ENCODE results near the gene SCLY. TPM values are rescaled to one million over a fixed set of nuclear protein-coding genes. Genes with fewer than 3 reads are reported as not detected.

The SCLY gene
- total and polyA plus RNA-seq, 2 of the 8 experiments (the other 6 are each of a cell fraction or from before 2014, with no cell fraction given) = 79.0 to 79.5 TPM

- no peaks in the 10 kb centered on the region for H4K20me1 ChIP-seq (replicated peaks in 1 of 2; ENCODE audit: control insufficient read depth in 1 of 2, insufficient read depth in 2 of 2, low read length in 2 of 2)
- no peak overlapping the region for H2AFZ ChIP-seq (ENCODE audit: low read length)
- DNase-seq (ENCODE audit: low read depth in 1 of 2, low spot score in 2 of 2) (no peak), FAIRE-seq (no peak)
- H2BK5ac ChIP-seq (ENCODE audit: low read depth, low read length) = no peak overlapping the region
- H3K9me3 ChIP-seq (ENCODE audit: insufficient read depth in 2 of 2, low read depth in 1 of 2, low read length in 1 of 2) = no peaks in the 10 kb centered on the region
- 90% methylated on average over 25 of the region's 28 CpGs; no CpG with 5 or more reads in 1 of the 2 experiments for whole genome bisulfite sequencing, 2 experiments (ENCODE audit: extremely low coverage in 1 of 2, insufficient coverage in 1 of 2, insufficient read length in 1 of 2, insufficient replicate concordance in 2 of 2, low coverage in 1 of 2, low lambda C conversion rate in 2 of 2, missing lambda C conversion rate in 1 of 2)
- H4K8ac ChIP-seq (ENCODE audit: extremely low read depth, insufficient read depth, low read length) = no peak overlapping the region; the same call in 1 of the 2 replicates
- peak overlapping the region; percentile 81 for H4K91ac ChIP-seq (replicated peaks; ENCODE audit: insufficient read length, low read length)
- ChIA-PET CTCF (ENCODE audit: partially characterized antibody) (interaction anchor here (0.9 to 5.0 kb wide), 18 partner anchors 7 to 248 kb away, joined by 3 to 24 read pairs (median 4); partner anchors contain the start of genes ESPNL and KLHL30), POLR2A (ENCODE audit: partially characterized antibody) (interaction anchor here (0.7 to 0.9 kb wide), 2 partner anchors 28 to 585 kb away, joined by 3 read pairs; no protein-coding TSS in a partner anchor)
- H2BK12ac ChIP-seq (ENCODE audit: low read depth, low read length) = 0 out of 2 replicates have a peak overlapping the region, but pooled peaks have one; percentile 43
- no peak overlapping the region for H3K14ac ChIP-seq (ENCODE audit: insufficient read length)
- no peak overlapping the region for H2BK20ac ChIP-seq (ENCODE audit: low read length)
- H3K36me3 ChIP-seq (ENCODE audit: control insufficient read depth in 2 of 4, insufficient read depth in 4 of 4, low read length in 3 of 4) = no peaks in the 10 kb centered on the region
- no peak overlapping the region for H3K18ac ChIP-seq (ENCODE audit: extremely low read depth, low read length)
- H3K23me2 ChIP-seq (ENCODE audit: low read depth, low read length) = no peaks in the 10 kb centered on the region; the same call in 1 of the 2 replicates
- H3K79me1 ChIP-seq (ENCODE audit: low read depth, low read length) = no peaks in the 10 kb centered on the region
- no peak overlapping the region for H3K23ac ChIP-seq (ENCODE audit: insufficient read length)
- no peak overlapping the region for H3K9ac ChIP-seq (replicated peaks in 1 of 4; ENCODE audit: extremely low read depth in 1 of 4, low read depth in 3 of 4, low read length in 3 of 4)
- H2AK5ac ChIP-seq (ENCODE audit: low read depth, low read length) = no peak overlapping the region
- no peak overlapping the region for H3K4me3 ChIP-seq (ENCODE audit: extremely low read depth in 1 of 4, insufficient read depth in 2 of 4, low read depth in 3 of 4, low read length in 4 of 4)
- no peak overlapping the region for H4K5ac ChIP-seq (ENCODE audit: insufficient read length, low read depth, low read length)
- no peaks in the 10 kb centered on the region; a peak in 1 of 7 replicates for H3K27me3 ChIP-seq (replicated peaks in 1 of 4; ENCODE audit: control insufficient read depth in 3 of 4, extremely low read depth in 1 of 4, insufficient read depth in 3 of 4, low read length in 3 of 4)
- no peak overlapping the region for H2BK15ac ChIP-seq (ENCODE audit: low read length)
- no peak overlapping the region for H3K27ac ChIP-seq (ENCODE audit: low read depth, low read length)
- peaks cover 0 to 16% (median 9%) of the 10 kb centered on the region in 4 experiments; a peak in 6 of 7 replicates for H3K4me1 ChIP-seq (replicated peaks in 1 of 4; ENCODE audit: control insufficient read depth in 3 of 4, insufficient read depth in 4 of 4, low read length in 3 of 4)
- no peaks in the 10 kb centered on the region for H3K79me2 ChIP-seq (ENCODE audit: control insufficient read depth in 1 of 2, insufficient read depth in 2 of 2, low read length in 2 of 2)
- H3K56ac ChIP-seq (replicated peaks; ENCODE audit: insufficient read length, low read depth, low read length) = no peak overlapping the region
- no peak overlapping the region for H3K4ac ChIP-seq (replicated peaks; ENCODE audit: insufficient read length, low read depth, low read length)
- H3K4me2 ChIP-seq (ENCODE audit: insufficient read depth in 1 of 2, low read depth in 2 of 2, low read length in 2 of 2) = no peak overlapping the region
- H2BK120ac ChIP-seq (replicated peaks; ENCODE audit: low read depth, low read length) = no peak overlapping the region
- TF ChIP-seq SRF (IDR thresholded peaks at IDR 0.05; ENCODE audit: low read depth, low read length) = no peak
- no peak for TF ChIP-seq RXRA (IDR thresholded peaks at IDR 0.05; ENCODE audit: insufficient read depth, low read depth, low read length)
Measured at GRCh38 chr2:238105506-238106338, 44.9 kb downstream of the SCLY start.
